Activated CD4-positive, alpha-beta T cell treated with anti-CD3 and anti-CD28 coated beads, Interleukin-2, Interleukin-6, amounts not matched to agents 100 ng/mL and 50 ng/mL, durations not matched to agents 16 hours and 8 hours (primary cell): ENCODE results near the gene CAMK4.
"Not testable (repeated sequence)": the region's sequence is repeated elsewhere in the genome, so short reads cannot be mapped to it uniquely, and the experiment has no call there.

Experiments used
- DNase-seq: peaks from one replicate; pipeline ENCODE4 v3.0.0-alpha.2; 2020

CAMK4 gene

DNA sequence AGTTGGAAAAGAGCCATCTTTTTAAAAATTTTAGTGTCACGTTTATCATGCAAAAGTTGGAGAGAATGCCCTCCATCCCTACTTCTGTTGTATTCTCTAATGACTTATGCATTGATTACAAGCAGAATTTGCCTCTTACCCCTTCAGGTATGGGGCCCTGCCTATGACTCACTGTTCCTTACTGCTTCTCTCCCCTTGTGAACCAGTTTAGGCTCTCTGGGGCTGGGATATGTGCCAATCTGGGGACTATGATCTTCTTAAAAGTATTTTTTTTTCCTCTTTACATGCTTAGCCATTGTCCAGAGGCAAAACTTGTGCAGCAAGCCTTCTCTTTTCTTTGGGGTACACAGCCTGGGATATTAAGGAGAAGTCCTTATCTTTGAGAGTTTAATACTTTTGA is 37.4 kb downstream of the CAMK4 start:
- DNase-seq: no peak

GRCh38 chr5:111262153-111262552 is 38.0 kb downstream of the CAMK4 start:
- DNase-seq: no peak

- no peak for DNase-seq
These were observed 38.6 kb downstream of the CAMK4 start for GRCh38 chr5:111262815-111263214.

DNA sequence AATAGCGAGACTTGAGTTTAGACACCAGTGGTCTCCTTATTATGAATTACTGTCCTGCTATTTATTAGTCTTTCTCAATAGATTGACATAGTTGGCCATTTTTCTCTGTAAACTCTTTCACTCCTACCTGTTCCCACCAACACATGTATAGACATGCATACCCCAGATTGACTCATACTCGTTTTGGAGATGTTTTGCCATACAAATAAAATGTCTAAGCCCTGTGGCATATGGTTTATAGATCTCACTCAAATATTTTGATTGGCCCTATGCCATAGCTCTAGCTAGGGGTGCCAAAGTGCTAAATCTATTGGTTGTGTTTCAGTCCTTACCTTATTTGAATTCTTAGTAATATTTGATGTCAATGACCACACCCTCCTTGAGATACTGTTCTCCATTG is 42.3 kb downstream of the CAMK4 start:
- DNase-seq: no peak

DNA sequence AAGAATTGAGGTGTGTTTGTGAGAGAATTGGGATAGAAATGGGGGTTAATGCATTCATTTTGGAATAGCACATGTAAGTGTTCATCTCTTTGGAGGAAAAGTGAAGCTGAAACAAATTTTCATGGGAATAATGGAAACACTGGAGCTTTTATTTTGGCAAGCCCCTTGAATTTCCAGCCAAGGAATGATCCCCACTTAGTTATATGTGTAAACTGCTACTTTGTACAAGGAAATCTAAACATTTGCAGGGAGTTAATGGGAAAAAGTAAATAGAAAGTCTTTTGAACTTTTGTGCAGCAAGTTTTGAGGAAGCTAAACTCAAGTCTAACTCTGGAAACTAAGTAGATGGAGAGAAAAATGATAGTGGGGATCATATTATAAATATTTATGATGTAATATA is 44.1 kb downstream of the CAMK4 start:
- DNase-seq: no peak

DNA sequence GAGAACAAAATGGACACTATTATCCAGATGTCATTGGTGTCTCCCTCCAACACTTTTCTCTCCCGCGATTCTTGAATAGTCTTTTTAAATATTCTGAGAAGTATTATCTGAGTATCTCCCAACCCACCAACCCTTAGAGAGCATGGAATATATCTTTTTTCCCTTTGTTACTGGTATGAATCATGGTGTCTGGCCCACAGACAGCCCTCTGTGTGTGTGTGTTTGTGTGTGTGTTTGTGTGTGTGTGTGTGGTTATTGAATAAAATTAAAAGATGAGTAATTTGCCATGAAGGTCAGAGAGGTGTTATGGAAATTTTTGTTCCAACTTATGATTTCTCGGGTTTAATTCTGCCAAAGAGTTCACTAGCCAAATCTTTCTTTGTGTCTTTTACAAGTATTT is 47.7 kb downstream of the CAMK4 start:
- no peak for DNase-seq

DNA sequence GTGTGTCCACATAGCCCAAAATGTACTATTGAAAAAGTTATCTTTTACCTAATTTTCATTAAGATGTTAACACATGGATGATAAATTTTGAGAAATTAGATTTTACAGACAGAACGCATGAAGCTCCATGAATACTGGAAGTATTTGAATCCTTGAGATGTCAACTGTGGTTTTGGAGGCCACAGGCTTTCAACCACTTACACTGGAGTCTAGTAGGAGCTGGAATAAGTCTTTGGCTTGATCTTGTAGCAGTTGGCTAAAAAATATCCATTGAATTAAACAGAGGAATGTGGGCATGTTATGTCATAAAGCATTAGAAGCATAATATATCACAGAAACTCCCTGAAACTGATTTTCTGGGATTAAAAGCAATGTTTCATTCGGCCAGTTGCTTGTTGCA is 52.9 kb downstream of the CAMK4 start:
- DNase-seq: no peak

- peak; percentile 86 for DNase-seq
These were observed 54.8 kb downstream of the CAMK4 start for GRCh38 chr5:111278858-111279504.

GRCh38 chr5:111280282-111280951 is 56.2 kb downstream of the CAMK4 start:
- no peak for DNase-seq

- DNase-seq: no peak
These were observed 58.6 kb downstream of the CAMK4 start for GRCh38 chr5:111282798-111283197.

DNA sequence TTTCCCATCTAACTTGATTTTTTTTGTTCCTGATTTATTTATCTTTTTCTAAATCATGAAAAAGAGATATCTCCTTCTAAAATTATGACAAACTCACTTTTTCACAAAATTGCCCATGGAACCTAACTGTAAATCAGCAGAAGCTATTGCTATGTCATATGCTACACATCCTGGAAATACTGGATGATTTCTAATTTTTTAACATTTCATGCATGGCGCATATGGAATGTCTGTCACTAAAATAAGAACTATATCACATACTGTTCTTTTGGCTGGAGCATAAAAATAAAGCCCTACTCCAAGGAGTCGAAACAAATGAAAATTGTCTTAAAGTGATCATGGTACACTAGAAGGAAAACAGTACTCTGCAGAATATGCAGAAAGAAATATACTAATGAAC is 60.6 kb downstream of the CAMK4 start:
- DNase-seq: no peak

- DNase-seq: no peak
These were observed 70.4 kb downstream of the CAMK4 start for GRCh38 chr5:111294551-111294950.

DNA sequence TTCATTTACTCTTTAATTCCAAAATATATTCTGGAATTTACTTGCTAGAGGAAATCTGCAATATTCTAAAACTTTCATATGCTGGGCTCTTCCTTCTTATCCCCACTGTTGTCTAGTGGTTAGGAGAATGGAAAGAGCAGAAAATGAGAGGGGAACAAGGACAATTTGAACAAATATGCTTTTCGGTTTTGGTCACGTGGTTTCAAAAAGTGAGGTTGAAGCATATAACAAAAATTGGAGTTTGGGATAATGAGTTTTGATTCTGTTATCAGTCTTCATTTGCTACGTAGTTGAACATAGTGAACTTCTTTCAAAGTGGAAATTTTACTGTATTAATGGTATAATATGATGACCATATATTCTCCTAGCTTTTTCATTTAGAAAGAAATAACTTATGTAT is 71.5 kb downstream of the CAMK4 start:
- no peak for DNase-seq

DNA sequence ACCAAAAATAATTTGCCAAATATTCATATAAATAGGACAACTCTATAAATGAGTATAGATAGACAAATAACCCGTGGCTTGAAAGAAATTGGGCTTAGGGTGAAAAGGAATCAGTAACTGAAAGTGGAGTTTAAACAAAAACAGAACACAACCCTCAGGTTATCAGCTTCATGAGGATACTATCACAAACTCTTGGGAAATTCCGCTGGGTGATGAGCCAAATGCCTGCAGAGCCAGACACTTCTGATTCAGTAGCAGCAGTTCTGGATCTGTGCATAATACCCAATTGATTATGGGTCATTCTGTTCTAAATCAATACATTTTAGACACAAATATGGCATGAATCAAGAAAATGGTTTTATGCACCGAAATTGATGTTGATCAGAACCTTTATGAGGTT is 72.4 kb downstream of the CAMK4 start:
- no peak for DNase-seq

DNA sequence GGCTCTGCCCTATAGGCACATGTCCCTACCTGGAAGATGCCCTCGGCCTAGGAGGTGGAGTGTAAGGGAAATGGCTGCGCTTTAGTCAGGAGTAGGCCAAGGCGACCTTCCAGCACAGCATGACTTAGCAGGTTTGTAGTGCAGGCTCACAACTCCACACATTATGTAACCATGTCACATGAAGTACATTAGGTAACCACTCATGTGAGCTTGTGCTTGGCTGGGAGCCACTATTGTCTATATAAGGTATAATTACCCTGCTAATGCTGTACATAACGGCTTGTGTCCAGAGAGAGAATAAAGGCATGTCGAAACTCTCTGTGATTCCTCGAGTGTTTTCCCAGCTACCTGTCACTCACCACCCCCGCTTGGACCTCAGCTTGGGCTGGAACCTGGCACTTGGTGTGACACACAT is 74.9 kb downstream of the CAMK4 start:
- DNase-seq: no peak

DNA sequence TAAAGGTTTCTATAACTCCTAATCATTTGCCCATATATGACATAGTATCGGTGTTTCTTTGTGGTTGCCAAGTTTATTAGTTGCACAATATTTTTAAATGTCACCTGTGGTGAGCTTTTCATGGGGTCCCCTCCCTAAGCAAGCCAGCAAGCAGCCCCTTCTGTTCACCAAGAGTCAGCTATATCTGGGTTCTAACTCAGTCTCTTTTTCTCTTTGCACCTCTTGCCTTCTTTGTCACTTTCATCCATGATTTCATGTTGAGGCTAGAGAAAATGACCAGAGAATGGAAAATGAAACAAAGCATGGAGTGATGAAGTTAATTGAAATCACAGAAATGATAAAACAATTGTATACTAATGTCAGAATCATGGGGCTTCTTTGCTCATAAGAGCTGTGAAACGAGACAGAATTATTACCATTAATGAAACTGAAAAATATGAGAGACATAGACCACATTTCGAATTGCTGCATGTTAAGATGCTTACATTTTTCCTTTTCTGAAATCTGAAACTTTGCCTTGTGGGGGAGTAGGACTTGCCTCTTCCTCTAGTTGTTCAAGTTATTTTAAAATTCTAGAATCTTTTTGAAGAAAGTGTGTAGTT is 75.7 kb downstream of the CAMK4 start:
- DNase-seq: peak; percentile 22

GRCh38 chr5:111301264-111301663 is 77.1 kb downstream of the CAMK4 start:
- DNase-seq: no peak

- not testable (repeated sequence) for DNase-seq
These were observed 77.9 kb downstream of the CAMK4 start for GRCh38 chr5:111302043-111302442.

DNA sequence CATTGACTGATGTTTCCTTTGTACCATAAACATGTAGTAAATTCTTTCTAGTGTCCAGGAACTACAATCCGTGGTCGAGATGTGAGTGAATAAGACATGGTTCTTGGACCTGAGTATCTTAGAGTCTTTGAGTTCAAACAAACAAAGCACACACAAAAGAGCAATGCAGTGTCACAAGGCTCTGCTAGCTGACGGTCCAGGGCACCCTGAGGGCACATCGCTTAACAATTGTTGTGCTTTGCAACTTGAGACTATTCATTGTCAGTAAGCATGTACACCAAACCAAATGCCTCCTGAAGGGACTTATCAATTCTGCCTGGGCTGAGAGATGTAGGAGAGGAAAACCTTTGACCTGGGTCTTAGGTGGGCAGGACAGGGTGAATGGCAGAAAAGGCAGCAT is 84.8 kb downstream of the CAMK4 start:
- DNase-seq: no peak

DNA sequence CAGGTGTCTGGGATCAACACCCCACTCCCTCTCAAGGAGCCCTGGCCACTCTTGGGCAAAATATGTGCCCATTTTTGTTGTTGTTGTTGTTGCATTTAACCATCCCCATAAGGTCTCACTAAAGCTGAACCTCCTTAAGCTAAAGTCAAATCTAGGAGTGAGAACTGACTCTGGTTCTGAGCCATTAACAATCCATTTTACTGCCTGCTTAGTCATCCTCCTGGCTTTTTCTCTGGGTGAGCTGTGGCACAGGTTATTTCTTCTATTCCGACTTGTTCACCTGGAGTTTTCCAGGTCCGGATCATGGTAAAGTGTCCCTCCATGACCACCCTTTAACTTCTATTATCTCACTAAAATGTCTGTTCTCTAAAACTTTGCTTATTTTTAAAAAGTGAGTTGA is 85.2 kb downstream of the CAMK4 start:
- no peak for DNase-seq

GRCh38 chr5:111310711-111311620 is 86.8 kb downstream of the CAMK4 start:
- DNase-seq: no peak

DNA sequence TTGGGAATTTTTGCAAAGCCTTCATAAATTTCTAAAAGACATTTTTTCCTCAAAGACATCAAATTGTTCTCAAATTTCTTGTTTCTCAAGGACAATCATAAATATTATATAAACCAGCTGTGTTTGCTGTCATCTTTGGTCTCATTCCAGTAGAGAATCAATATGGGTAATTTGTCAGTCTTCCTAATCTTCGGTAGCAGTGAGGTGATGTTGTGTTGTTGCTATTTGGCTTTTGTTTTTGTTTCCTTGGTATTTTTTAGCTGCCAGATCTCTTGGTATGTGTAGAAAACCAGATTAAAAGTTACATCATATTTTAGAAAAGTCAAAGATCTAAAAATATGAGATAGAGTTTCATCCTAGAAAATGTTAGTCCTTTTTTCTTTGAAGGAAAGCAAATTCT is 87.5 kb downstream of the CAMK4 start:
- no peak for DNase-seq

- peak; percentile 69 for DNase-seq
These were observed 89.0 kb downstream of the CAMK4 start for GRCh38 chr5:111313017-111313724.
